ENCODE results near the gene IKBKE.

Gene IKBKE

GRCh38 chr1:206512851-206513180, 42.5 kb downstream of the IKBKE start:
- TF ChIP-seq CTCF (IDR thresholded peaks at IDR 0.05; ENCODE audit: low read depth, low read length) = no peak
- no peak for DNase-seq (ENCODE audit: low read depth in 2 of 2)
- no peak overlapping the region for H3K4me3 ChIP-seq (replicated peaks in 1 of 2; ENCODE audit: low read depth in 2 of 2, low read length in 2 of 2)

GRCh38 chr1:206513312-206514111, 43.2 kb downstream of the IKBKE start:
- TF ChIP-seq CTCF (IDR thresholded peaks at IDR 0.05; ENCODE audit: low read depth, low read length) = no peak
- H3K4me3 ChIP-seq (replicated peaks in 1 of 2; ENCODE audit: low read depth in 2 of 2, low read length in 2 of 2) = no peak overlapping the region
- DNase-seq (ENCODE audit: low read depth in 2 of 2) = peak; percentile 92 to 94

- DNase-seq (ENCODE audit: low read depth in 2 of 2) = no peak
- TF ChIP-seq CTCF (IDR thresholded peaks at IDR 0.05; ENCODE audit: low read depth, low read length) = no peak
- H3K4me3 ChIP-seq (replicated peaks in 1 of 2; ENCODE audit: low read depth in 2 of 2, low read length in 2 of 2) = no peak overlapping the region
Measured at GRCh38 chr1:206514813-206515387, 44.6 kb downstream of the IKBKE start.

- H3K4me3 ChIP-seq (replicated peaks in 1 of 2; ENCODE audit: low read depth in 2 of 2, low read length in 2 of 2) = no peak overlapping the region
- TF ChIP-seq CTCF (IDR thresholded peaks at IDR 0.05; ENCODE audit: low read depth, low read length) = no peak
- no peak for DNase-seq (ENCODE audit: low read depth in 2 of 2)
Measured at GRCh38 chr1:206516728-206516990, 46.4 kb downstream of the IKBKE start.

- no peak for TF ChIP-seq CTCF (IDR thresholded peaks at IDR 0.05; ENCODE audit: low read depth, low read length)
- no peak for DNase-seq (ENCODE audit: low read depth in 2 of 2)
- H3K4me3 ChIP-seq (replicated peaks in 1 of 2; ENCODE audit: low read depth in 2 of 2, low read length in 2 of 2) = no peak overlapping the region
Measured at GRCh38 chr1:206517784-206518183, 47.5 kb downstream of the IKBKE start.

GRCh38 chr1:206518206-206518605, 47.9 kb downstream of the IKBKE start:
- no peak overlapping the region for H3K4me3 ChIP-seq (replicated peaks in 1 of 2; ENCODE audit: low read depth in 2 of 2, low read length in 2 of 2)
- no peak for TF ChIP-seq CTCF (IDR thresholded peaks at IDR 0.05; ENCODE audit: low read depth, low read length)
- DNase-seq (ENCODE audit: low read depth in 2 of 2) = no peak

- H3K4me3 ChIP-seq (replicated peaks in 1 of 2; ENCODE audit: low read depth in 2 of 2, low read length in 2 of 2) = no peak overlapping the region
- TF ChIP-seq CTCF (IDR thresholded peaks at IDR 0.05; ENCODE audit: low read depth, low read length) = no peak
- DNase-seq (ENCODE audit: low read depth in 2 of 2) = no peak
Measured at GRCh38 chr1:206518743-206519142, 48.5 kb downstream of the IKBKE start.

Data from cardiac fibroblast (primary cell).